Activated naive CD4-positive, alpha-beta T cell treated with anti-CD3 and anti-CD28 coated beads, Interleukin-2, amount 50 U/mL, for 72 hours (primary cell): ENCODE measurements around the gene NACC2. TPM values are rescaled to one million over a fixed set of nuclear protein-coding genes. Genes with fewer than 3 reads are reported as not detected.
"Not testable (repeated sequence)": the region's sequence is repeated elsewhere in the genome, so short reads cannot be mapped to it uniquely, and the experiment has no call there.

ENCODE experiments used
- ATAC-seq, 2 donors: fragments of 150-1000 bp; cut with Tn5 transposase; 2 replicates each; pipeline ENCODE4 v1.10.0; 2021; ENCODE audit warnings: mild to moderate bottlenecking in 2 of 2, moderate library complexity in 2 of 2
- DNase-seq, 2 donors: peaks; one replicate each; pipeline ENCODE4 v3.0.0; 2021 to 2022; ENCODE audit warnings: low spot score in 2 of 2
- H3K27ac Mint-ChIP-seq, 2 donors: one replicate each; pipeline ENCODE4 v1.8.0; 2022; ENCODE audit warnings: mild to moderate bottlenecking in 2 of 2, mixed read lengths in 2 of 2
- H3K36me3 Mint-ChIP-seq, 2 donors: one replicate each; pipeline ENCODE4 v1.8.0; 2022; ENCODE audit warnings: mixed read lengths in 2 of 2
- H3K9me3 Mint-ChIP-seq, 2 donors: one replicate each; pipeline ENCODE4 v1.8.0; 2022; ENCODE audit warnings: mixed read lengths in 2 of 2
- total RNA-seq, 2 donors: library from RNA; stranded (reverse); gene quantifications; one replicate each; pipeline ENCODE4 v1.2.3, GENCODE V29; 2022

Gene NACC2
- total RNA-seq, 2 donors from 2014 or later = 4.5 to 10.0 TPM

GRCh38 chr9:136050701-136051452 is 44.2 kb downstream of the NACC2 start:
- DNase-seq (no peak), ATAC-seq (no peak)
- Mint-ChIP-seq H3K27ac (no peak overlapping the region), H3K9me3 (no peaks in the 10 kb centered on the region), H3K36me3 (no peaks in the 10 kb centered on the region)

GRCh38 chr9:136050266-136050700 is 44.8 kb downstream of the NACC2 start:
- no peaks in the 10 kb centered on the region for H3K9me3 Mint-ChIP-seq
- DNase-seq (no peak), ATAC-seq (no peak)
- no peaks in the 10 kb centered on the region for H3K36me3 Mint-ChIP-seq
- no peak overlapping the region for H3K27ac Mint-ChIP-seq

- H3K9me3 Mint-ChIP-seq = no peaks in the 10 kb centered on the region
Observed at GRCh38 chr9:136049491-136050265, 45.4 kb downstream of the NACC2 start.

GRCh38 chr9:136048560-136049411 is 46.3 kb downstream of the NACC2 start:
- DNase-seq = no peak
- no peaks in the 10 kb centered on the region for H3K36me3 Mint-ChIP-seq
- ATAC-seq = no peak
- no peak overlapping the region for H3K27ac Mint-ChIP-seq
- H3K9me3 Mint-ChIP-seq = no peaks in the 10 kb centered on the region

More at GRCh38 chr9:136049491-136050265, 45.4 kb downstream of the NACC2 start:
- Mint-ChIP-seq H3K27ac (no peak overlapping the region), H3K36me3 (no peaks in the 10 kb centered on the region)
- ATAC-seq (no peak), DNase-seq (no peak)

- DNase-seq = no peak
- no peak overlapping the region for H3K27ac Mint-ChIP-seq
- no peaks in the 10 kb centered on the region for H3K9me3 Mint-ChIP-seq
- no peaks in the 10 kb centered on the region for H3K36me3 Mint-ChIP-seq
- no peak for ATAC-seq
Observed at GRCh38 chr9:136047775-136048559, 47.1 kb downstream of the NACC2 start.

GRCh38 chr9:136047076-136047774 is 47.9 kb downstream of the NACC2 start:
- no peaks in the 10 kb centered on the region for H3K36me3 Mint-ChIP-seq
- no peak overlapping the region for H3K27ac Mint-ChIP-seq
- ATAC-seq (no peak), DNase-seq (no peak)
- no peaks in the 10 kb centered on the region for H3K9me3 Mint-ChIP-seq

- DNase-seq (no peak), ATAC-seq (no peak)
- H3K9me3 Mint-ChIP-seq = no peaks in the 10 kb centered on the region
- H3K36me3 Mint-ChIP-seq = no peaks in the 10 kb centered on the region
- no peak overlapping the region for H3K27ac Mint-ChIP-seq
Observed at GRCh38 chr9:136046554-136046920, 48.6 kb downstream of the NACC2 start.

- Mint-ChIP-seq H3K9me3 (peaks cover 0 to under 1% of the 10 kb centered on the region in 2 donors), H3K27ac (no peak overlapping the region), H3K36me3 (peaks cover under 1 to 1% of the 10 kb centered on the region in 2 donors)
- ATAC-seq (no peak), DNase-seq (no peak)
Observed at GRCh38 chr9:136045595-136046553, 49.2 kb downstream of the NACC2 start.

- ATAC-seq = no peak
- Mint-ChIP-seq H3K36me3 (peaks cover 5 to 8% of the 10 kb centered on the region in 2 donors), H3K9me3 (peaks cover 0 to 5% of the 10 kb centered on the region in 2 donors), H3K27ac (no peak overlapping the region)
- DNase-seq = no peak
Observed at GRCh38 chr9:136044971-136045594, 50.0 kb downstream of the NACC2 start.

- H3K9me3 Mint-ChIP-seq = peaks cover 5 to 9% of the 10 kb centered on the region in 2 donors
- no peak for DNase-seq
- H3K27ac Mint-ChIP-seq = no peak overlapping the region
- no peak for ATAC-seq
- peaks cover 10 to 12% of the 10 kb centered on the region in 2 donors for H3K36me3 Mint-ChIP-seq
Observed at GRCh38 chr9:136044207-136044970, 50.7 kb downstream of the NACC2 start.

GRCh38 chr9:136043441-136043991 is 51.6 kb downstream of the NACC2 start:
- H3K36me3 Mint-ChIP-seq = peaks cover 19 to 20% of the 10 kb centered on the region in 2 donors
- peaks cover 12 to 15% of the 10 kb centered on the region in 2 donors for H3K9me3 Mint-ChIP-seq
- ATAC-seq = no peak
- H3K27ac Mint-ChIP-seq = no peak overlapping the region
- DNase-seq = no peak

- peaks cover 26 to 28% of the 10 kb centered on the region in 2 donors for H3K36me3 Mint-ChIP-seq
- peaks cover 17 to 21% of the 10 kb centered on the region in 2 donors for H3K9me3 Mint-ChIP-seq
- DNase-seq = no peak
- H3K27ac Mint-ChIP-seq = no peak overlapping the region
- no peak for ATAC-seq
Observed at GRCh38 chr9:136042541-136042940, 52.5 kb downstream of the NACC2 start.

GRCh38 chr9:136040848-136041247 is 54.2 kb downstream of the NACC2 start:
- not testable (repeated sequence) for ATAC-seq, DNase-seq
- Mint-ChIP-seq H3K27ac (peak overlapping the region in 1 of 2 donors; percentile 39), H3K36me3 (peaks cover 26 to 36% of the 10 kb centered on the region in 2 donors), H3K9me3 (peaks cover 17 to 21% of the 10 kb centered on the region in 2 donors)
